ENCODE measurements around the gene UNC93A. TPM values are rescaled to one million over a fixed set of nuclear protein-coding genes. Genes with fewer than 3 reads are reported as not detected.
"Not testable (repeated sequence)": the region's sequence is repeated elsewhere in the genome, so short reads cannot be mapped to it uniquely, and the experiment has no call there.

UNC93A gene
- polyA plus RNA-seq (ENCODE audit: insufficient read length in 10 of 10), result not detected
- long read RNA-seq, donor 1, result 0 reads
- long read RNA-seq, donor 2, result 0 reads
- long read RNA-seq, donor 3, result 0 reads
- long read RNA-seq, donor 4, result 0 reads
- long read RNA-seq, donor 5, result 0 reads
- long read RNA-seq, donor 6, result 0 reads
- long read RNA-seq, donor 7, result 0 reads
- long read RNA-seq, donor 8, result 0 reads
- long read RNA-seq, donor 9, result 0 reads

GRCh38 chr6:167290786-167291622 lies at the start of gene UNC93A:
TSS of gene UNC93A (plus strand) at chr6:167291315. CDS start at chr6:167291490, 175 bp downstream.
- DNase-seq, result no peak

GRCh38 chr6:167241321-167242134 lies 49.6 kb upstream of the UNC93A start:
- peak; percentile 18 to 33 (median 19) for DNase-seq

- not testable (repeated sequence) for DNase-seq
These were observed 49.0 kb upstream of the UNC93A start for GRCh38 chr6:167242135-167242506.

GRCh38 chr6:167242511-167243051 lies 48.5 kb upstream of the UNC93A start:
- not testable (repeated sequence) for DNase-seq

GRCh38 chr6:167244064-167244960 lies 46.8 kb upstream of the UNC93A start:
- peak in 1 of 3 donors; percentile 11 for DNase-seq

- DNase-seq, result no peak
These were observed 46.1 kb upstream of the UNC93A start for GRCh38 chr6:167244991-167245390.

- DNase-seq, result no peak
These were observed 45.5 kb upstream of the UNC93A start for GRCh38 chr6:167245591-167245990.

GRCh38 chr6:167247814-167248595 lies 43.1 kb upstream of the UNC93A start:
- DNase-seq, result no peak

GRCh38 chr6:167248878-167249455 lies 42.1 kb upstream of the UNC93A start:
- DNase-seq, result not testable (repeated sequence)

- DNase-seq, result no peak
These were observed 38.8 kb upstream of the UNC93A start for GRCh38 chr6:167252271-167252670.

GRCh38 chr6:167255918-167256553 lies 35.1 kb upstream of the UNC93A start:
- DNase-seq, result no peak

- no peak for DNase-seq
These were observed 32.5 kb upstream of the UNC93A start for GRCh38 chr6:167258646-167259045.

GRCh38 chr6:167266057-167266829 lies 24.9 kb upstream of the UNC93A start:
- not testable (repeated sequence) for DNase-seq

GRCh38 chr6:167266830-167267555 lies 24.1 kb upstream of the UNC93A start:
- DNase-seq, result no peak

GRCh38 chr6:167267556-167267898 lies 23.6 kb upstream of the UNC93A start:
- DNase-seq, result not testable (repeated sequence)

GRCh38 chr6:167267921-167268401 lies 23.2 kb upstream of the UNC93A start:
- DNase-seq, result no peak

GRCh38 chr6:167268683-167269280 lies 22.3 kb upstream of the UNC93A start:
- no peak for DNase-seq
